ENCODE data around the gene DCAF11. TPM values are rescaled to one million over a fixed set of nuclear protein-coding genes. Genes with fewer than 3 reads are reported as not detected.

Gene DCAF11
- total RNA-seq, 2 donors from 2014 or later = 52.8 to 54.2 TPM

DNA sequence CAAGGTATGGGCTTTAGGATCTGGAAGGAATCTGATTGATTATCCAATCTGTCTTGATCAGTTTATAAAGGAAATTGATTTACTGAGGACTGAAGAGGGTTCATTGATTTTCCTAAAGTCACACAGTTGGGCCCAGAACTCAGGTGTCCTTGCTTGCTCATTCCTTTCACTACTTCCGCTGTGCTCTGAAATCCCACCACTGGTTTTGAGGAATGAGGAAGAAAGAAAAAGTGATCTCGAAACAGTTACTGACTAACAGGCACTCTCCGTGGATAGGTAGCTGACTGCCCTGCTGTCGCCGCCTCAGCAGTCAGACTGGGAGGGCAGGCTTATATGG lies 15.8 kb downstream of the DCAF11 start, which contains the start of gene FITM1:
Gene FITM1, plus strand, starts transcription at position 280 of the 337 bp plus-strand sequence. CDS start 905 bp downstream, outside the sequence.
- no peaks in the 10 kb centered on the region for H3K36me3 ChIP-seq
- ATAC-seq (ENCODE audit: insufficient number of reproducible peaks, low FRiP score, low read depth) = no peak
- no peaks in the 10 kb centered on the region for H3K27me3 ChIP-seq (replicated peaks; ENCODE audit: insufficient read depth)
- no peak within 1 kb of the TSS for H3K27ac ChIP-seq
- TF ChIP-seq, protein P1, sequence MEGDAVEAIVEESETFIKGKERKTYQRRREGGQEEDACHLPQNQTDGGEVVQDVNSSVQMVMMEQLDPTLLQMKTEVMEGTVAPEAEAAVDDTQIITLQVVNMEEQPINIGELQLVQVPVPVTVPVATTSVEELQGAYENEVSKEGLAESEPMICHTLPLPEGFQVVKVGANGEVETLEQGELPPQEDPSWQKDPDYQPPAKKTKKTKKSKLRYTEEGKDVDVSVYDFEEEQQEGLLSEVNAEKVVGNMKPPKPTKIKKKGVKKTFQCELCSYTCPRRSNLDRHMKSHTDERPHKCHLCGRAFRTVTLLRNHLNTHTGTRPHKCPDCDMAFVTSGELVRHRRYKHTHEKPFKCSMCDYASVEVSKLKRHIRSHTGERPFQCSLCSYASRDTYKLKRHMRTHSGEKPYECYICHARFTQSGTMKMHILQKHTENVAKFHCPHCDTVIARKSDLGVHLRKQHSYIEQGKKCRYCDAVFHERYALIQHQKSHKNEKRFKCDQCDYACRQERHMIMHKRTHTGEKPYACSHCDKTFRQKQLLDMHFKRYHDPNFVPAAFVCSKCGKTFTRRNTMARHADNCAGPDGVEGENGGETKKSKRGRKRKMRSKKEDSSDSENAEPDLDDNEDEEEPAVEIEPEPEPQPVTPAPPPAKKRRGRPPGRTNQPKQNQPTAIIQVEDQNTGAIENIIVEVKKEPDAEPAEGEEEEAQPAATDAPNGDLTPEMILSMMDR (IDR thresholded peaks at IDR 0.05) = no peak
- no peak within 1 kb of the TSS for H3K4me3 ChIP-seq
- peaks cover 0 to 3% of the 10 kb centered on the region in 2 donors for H3K4me1 ChIP-seq (ENCODE audit: control insufficient read depth in 1 of 2, low read depth in 2 of 2)
- no peaks in the 10 kb centered on the region for H3K9me3 ChIP-seq
- no peak for DNase-seq (ENCODE audit: low spot score)

DNA sequence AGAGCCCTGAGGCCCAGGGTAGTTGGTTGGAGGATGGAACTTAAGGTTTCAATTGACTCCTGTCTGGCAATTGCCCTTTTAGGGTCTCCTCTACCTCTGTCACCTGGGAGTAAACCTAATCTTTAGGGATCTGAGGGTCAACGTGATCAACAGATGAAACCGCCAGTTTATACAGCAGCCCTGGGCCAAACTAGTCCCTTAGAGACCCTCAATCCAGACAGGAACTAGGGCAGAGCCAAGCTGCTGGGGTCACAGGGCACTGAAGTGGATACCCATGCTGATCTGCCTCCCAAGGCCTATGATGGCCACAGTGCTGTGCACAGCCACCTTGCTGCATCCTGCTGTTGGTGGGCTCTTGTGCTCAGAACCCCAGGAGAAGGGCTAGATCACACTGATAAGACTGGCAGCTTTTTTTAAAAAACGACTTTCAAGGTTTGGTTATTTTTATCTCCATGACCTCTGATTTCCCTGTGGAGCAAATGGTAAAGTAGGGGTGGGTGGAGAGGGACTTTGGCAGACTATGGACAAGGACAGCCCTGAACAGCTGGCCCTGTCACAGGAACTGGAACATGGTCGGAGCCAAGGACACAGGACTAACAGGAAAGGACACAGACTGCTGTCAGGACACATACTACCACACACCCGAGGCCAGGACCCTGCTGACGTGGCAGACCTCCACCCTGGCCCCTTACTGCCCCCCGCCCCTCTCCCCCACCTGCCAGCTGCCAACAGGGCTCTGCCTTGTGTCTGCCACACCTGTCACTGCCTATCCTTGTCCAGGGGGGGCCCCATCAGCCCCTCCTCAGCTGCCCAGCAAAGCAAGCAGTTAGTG lies 16.4 kb downstream of the DCAF11 start:
- Histone ChIP-seq H3K4me1 (ENCODE audit: control insufficient read depth in 1 of 2, low read depth in 2 of 2) (peaks cover 0 to 6% of the 10 kb centered on the region in 2 donors), H3K27me3 (replicated peaks; ENCODE audit: insufficient read depth) (no peaks in the 10 kb centered on the region), H3K9me3 (no peaks in the 10 kb centered on the region), H3K27ac (no peak overlapping the region), H3K4me3 (no peak overlapping the region), H3K36me3 (no peaks in the 10 kb centered on the region)
- TF ChIP-seq, protein P1 (IDR thresholded peaks at IDR 0.05) = no peak
- no peak for DNase-seq (ENCODE audit: low spot score)
- no peak for ATAC-seq (ENCODE audit: insufficient number of reproducible peaks, low FRiP score, low read depth)

DNA sequence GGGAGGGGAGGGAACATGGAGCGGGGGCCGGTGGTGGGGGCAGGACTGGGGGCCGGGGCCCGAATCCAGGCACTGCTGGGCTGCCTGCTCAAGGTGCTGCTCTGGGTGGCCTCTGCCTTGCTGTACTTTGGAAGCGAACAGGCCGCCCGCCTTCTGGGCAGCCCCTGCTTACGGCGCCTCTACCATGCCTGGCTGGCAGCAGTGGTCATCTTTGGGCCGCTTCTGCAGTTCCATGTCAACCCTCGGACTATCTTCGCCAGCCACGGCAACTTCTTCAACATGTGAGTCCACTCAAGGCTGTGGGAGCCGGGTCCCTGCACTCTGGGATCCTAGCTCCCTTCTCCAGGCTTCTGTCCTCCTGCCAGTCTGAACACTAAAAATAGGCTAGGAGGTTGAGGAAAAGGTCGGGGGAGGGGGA lies 17.0 kb downstream of the DCAF11 start:
- Histone ChIP-seq H3K27me3 (replicated peaks; ENCODE audit: insufficient read depth) (no peaks in the 10 kb centered on the region), H3K4me1 (ENCODE audit: control insufficient read depth in 1 of 2, low read depth in 2 of 2) (peaks cover under 1 to 7% of the 10 kb centered on the region in 2 donors), H3K4me3 (no peak overlapping the region), H3K36me3 (no peaks in the 10 kb centered on the region), H3K27ac (no peak overlapping the region), H3K9me3 (no peaks in the 10 kb centered on the region)
- DNase-seq (ENCODE audit: low spot score) = no peak
- TF ChIP-seq, protein P1 (IDR thresholded peaks at IDR 0.05) = no peak
- ATAC-seq (ENCODE audit: insufficient number of reproducible peaks, low FRiP score, low read depth) = no peak

DNA sequence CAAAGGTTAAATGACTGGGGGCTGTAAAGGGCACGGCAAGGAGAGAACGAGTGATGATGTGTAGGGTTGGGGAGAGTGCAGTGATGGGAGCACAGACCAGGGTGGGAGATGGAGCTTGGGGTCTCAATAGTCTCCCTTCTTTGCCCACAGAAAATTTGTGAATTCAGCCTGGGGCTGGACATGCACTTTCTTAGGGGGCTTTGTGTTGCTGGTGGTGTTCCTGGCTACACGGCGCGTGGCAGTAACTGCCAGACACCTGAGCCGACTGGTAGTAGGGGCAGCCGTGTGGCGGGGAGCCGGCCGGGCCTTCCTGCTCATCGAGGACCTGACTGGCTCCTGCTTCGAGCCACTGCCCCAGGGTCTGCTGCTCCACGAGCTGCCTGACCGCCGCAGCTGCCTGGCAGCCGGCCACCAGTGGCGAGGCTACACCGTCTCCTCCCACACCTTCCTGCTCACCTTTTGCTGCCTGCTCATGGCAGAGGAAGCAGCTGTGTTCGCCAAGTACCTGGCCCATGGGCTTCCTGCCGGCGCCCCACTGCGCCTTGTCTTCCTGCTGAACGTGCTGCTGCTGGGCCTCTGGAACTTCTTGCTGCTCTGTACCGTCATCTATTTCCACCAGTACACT lies 17.6 kb downstream of the DCAF11 start:
- DNase-seq (ENCODE audit: low spot score) (no peak), ATAC-seq (ENCODE audit: insufficient number of reproducible peaks, low FRiP score, low read depth) (no peak)
- H3K4me1 ChIP-seq (ENCODE audit: control insufficient read depth in 1 of 2, low read depth in 2 of 2) = peaks cover 7 to 13% of the 10 kb centered on the region in 2 donors
- no peak overlapping the region for H3K4me3 ChIP-seq
- TF ChIP-seq, protein P1 (IDR thresholded peaks at IDR 0.05) = no peak
- H3K27ac ChIP-seq = no peak overlapping the region
- H3K27me3 ChIP-seq (replicated peaks; ENCODE audit: insufficient read depth) = no peaks in the 10 kb centered on the region
- no peaks in the 10 kb centered on the region for H3K36me3 ChIP-seq
- no peaks in the 10 kb centered on the region for H3K9me3 ChIP-seq

DNA sequence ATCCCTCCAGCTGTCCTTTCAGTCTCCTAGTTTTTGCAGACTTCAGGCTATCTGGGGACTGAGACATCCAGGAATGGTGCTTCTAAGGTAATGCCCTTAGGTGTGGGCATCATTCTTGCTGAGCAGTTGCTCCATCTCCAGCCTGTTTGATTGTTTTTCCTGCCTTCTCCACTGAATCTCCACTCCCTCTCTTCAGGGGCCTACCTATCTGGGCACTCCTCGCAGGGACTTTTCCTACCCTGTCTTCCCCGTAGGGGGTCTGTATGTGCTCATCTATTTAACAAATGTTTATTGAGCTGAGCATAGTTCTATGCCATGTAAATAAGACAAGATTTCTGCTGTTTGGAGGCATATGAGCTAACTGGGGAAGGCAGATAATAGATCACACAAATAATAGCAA lies 18.4 kb downstream of the DCAF11 start:
- no peaks in the 10 kb centered on the region for H3K9me3 ChIP-seq
- H3K27ac ChIP-seq = no peak overlapping the region
- peaks cover 8 to 19% of the 10 kb centered on the region in 2 donors for H3K4me1 ChIP-seq (ENCODE audit: control insufficient read depth in 1 of 2, low read depth in 2 of 2)
- H3K27me3 ChIP-seq (replicated peaks; ENCODE audit: insufficient read depth) = no peaks in the 10 kb centered on the region
- ATAC-seq (ENCODE audit: insufficient number of reproducible peaks, low FRiP score, low read depth) (no peak), DNase-seq (ENCODE audit: low spot score) (no peak)
- TF ChIP-seq, protein P1 (IDR thresholded peaks at IDR 0.05) = no peak
- H3K36me3 ChIP-seq = no peaks in the 10 kb centered on the region
- no peak overlapping the region for H3K4me3 ChIP-seq

Data from thoracic aorta (tissue), 2 donors.